Stomach (tissue), 9 donors: ENCODE data around the gene RGS9BP. TPM values are rescaled to one million over a fixed set of nuclear protein-coding genes. Genes with fewer than 3 reads are reported as not detected.

Experiments
- DNase-seq, 2 donors: peaks; one replicate each; pipeline versions ENCODE4 v3.0.0 to v3.0.0-alpha.2; 2013 to 2019
- H3K27ac ChIP-seq, 5 donors: fragments of 200-600 bp in 4 of 5; sonication (generic) in 4 of 5; one replicate each; pipeline ENCODE4 v1.5.1; 2013 to 2019; ENCODE audit warnings: mild to moderate bottlenecking in 1 of 5, moderate library complexity in 1 of 5
- H3K27me3 ChIP-seq, 3 donors: fragments of 200-600 bp; sonication (generic); one replicate each; pipeline ENCODE4 v1.5.1; 2017 to 2019; ENCODE audit warnings: mixed run types in 1 of 3
- H3K36me3 ChIP-seq, 4 donors: fragments of 200-600 bp; sonication (generic); 1 replicate in 3 of 4; 2 replicates in 1 of 4; pipeline ENCODE4 v1.5.1; 2016 to 2019
- H3K4me1 ChIP-seq, 4 donors: fragments of 200-600 bp; sonication (generic); one replicate each; pipeline ENCODE4 v1.5.1; 2016 to 2019
- H3K4me3 ChIP-seq, 4 donors: fragments of 200-600 bp; sonication (generic) in 3 of 4; one replicate each; pipeline ENCODE4 v1.5.1; 2016 to 2019; ENCODE audit warnings: mild to moderate bottlenecking in 1 of 4
- H3K9me3 ChIP-seq, 4 donors: fragments of 200-600 bp; sonication (generic); one replicate each; pipeline ENCODE4 v1.5.1; 2016 to 2019
- EP300 ChIP-seq: sonication (generic); formaldehyde crosslinking; IDR thresholded peaks from one replicate; pipeline ENCODE4 v1.6.1; 2017; ENCODE audit warnings: antibody characterized with exemption
- POLR2A ChIP-seq, 4 donors: fragments of 450-650 bp; IDR thresholded peaks; one replicate each; pipeline ENCODE4 v1.6.1; 2016; ENCODE audit warnings: antibody characterized with exemption in 4 of 4, control low read depth in 2 of 4, mild to moderate bottlenecking in 1 of 4, moderate library complexity in 1 of 4
- POLR2AphosphoS5 ChIP-seq, 3 donors: sonication (generic); formaldehyde crosslinking; IDR thresholded peaks; one replicate each; pipeline ENCODE4 v1.6.1; 2016; ENCODE audit warnings: antibody characterized with exemption in 3 of 3
- WGBS, 5 donors: extraction: QIAGEN DNeasy Blood & Tissue Kit in 3 of 5; methylation state at CpG; one replicate each; pipeline versions ENCODE4 v1.1.5 to v1.1.7; 2013 to 2018; 5-methylcytosine and 5-hydroxymethylcytosine counted together
- intact Hi-C: fragments of 100-400 bp; cut with DNase I; formaldehyde crosslinking; loops from one replicate; pipeline ENCODE4 v1.15.1; 2023; ENCODE audit warnings: low total_unique reads
- polyA plus RNA-seq, 3 donors: library from polyadenylated mRNA; stranded (reverse); fragments of 200-250 nt; gene quantifications; one replicate each; pipeline ENCODE4 v1.2.3, GENCODE V29; 2013
- small RNA-seq, 4 donors: library from RNA; depleted of rRNA; stranded (forward); fragments of <200 nt; gene quantifications; one replicate each; pipeline ENCODE3, GENCODE V24; 2016
- total RNA-seq, 5 donors: library from RNA; depleted of rRNA; stranded (reverse); fragments of >200 nt; gene quantifications; one replicate each; pipeline versions ENCODE4 v1.1.0 to v1.2.3, GENCODE V29; 2014 to 2016
- TF ChIP-seq, protein P1 (sequence below), 7 experiments: fragments of 450-650 bp in 4 of 7; fragments of 200-600 bp in 3 of 7; sonication (generic) in 3 of 7; IDR thresholded peaks; one replicate each; pipeline ENCODE4 v1.5.1; 2016 to 2019; ENCODE audit warnings: antibody characterized with exemption in 7 of 7, control low read depth in 2 of 7, mild to moderate bottlenecking in 1 of 7
- donor health status: healthy with polysubstance abuse.
- donor health status: Bipolar disorder and iron deficiency.
- donor health status: healthy.

Gene RGS9BP
- total and polyA plus RNA-seq, 8 donors: 0.15 to 1.2 (median 0.19) TPM; not detected in 3

DNA sequence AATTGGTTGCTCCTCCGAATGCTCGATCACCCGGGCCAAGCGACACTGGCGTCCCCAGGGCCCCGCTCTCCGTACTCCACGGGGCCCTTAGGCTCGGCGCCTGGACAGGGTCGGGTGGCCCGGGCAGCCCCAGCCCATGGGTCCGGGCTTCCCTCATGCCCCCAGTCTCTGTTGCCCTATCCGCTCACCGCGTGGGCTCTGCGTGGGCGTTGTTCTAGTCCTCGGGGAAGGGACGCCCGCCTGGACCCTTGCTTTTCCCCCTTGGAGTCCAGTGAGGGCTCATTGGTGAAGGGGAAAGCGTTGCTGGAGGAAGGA lies 45.2 kb downstream of the RGS9BP start:
- H3K4me1 ChIP-seq: peaks cover 0 to 17% (median 4%) of the 10 kb centered on the region in 4 donors
- DNase-seq: no peak
- H3K27me3 ChIP-seq: no peaks in the 10 kb centered on the region
- H3K36me3 ChIP-seq: peaks cover 0 to 6% (median 0%) of the 10 kb centered on the region in 4 donors
- no peak overlapping the region for H3K27ac ChIP-seq
- intact Hi-C loops: no loop called here
- TF ChIP-seq, protein P1, sequence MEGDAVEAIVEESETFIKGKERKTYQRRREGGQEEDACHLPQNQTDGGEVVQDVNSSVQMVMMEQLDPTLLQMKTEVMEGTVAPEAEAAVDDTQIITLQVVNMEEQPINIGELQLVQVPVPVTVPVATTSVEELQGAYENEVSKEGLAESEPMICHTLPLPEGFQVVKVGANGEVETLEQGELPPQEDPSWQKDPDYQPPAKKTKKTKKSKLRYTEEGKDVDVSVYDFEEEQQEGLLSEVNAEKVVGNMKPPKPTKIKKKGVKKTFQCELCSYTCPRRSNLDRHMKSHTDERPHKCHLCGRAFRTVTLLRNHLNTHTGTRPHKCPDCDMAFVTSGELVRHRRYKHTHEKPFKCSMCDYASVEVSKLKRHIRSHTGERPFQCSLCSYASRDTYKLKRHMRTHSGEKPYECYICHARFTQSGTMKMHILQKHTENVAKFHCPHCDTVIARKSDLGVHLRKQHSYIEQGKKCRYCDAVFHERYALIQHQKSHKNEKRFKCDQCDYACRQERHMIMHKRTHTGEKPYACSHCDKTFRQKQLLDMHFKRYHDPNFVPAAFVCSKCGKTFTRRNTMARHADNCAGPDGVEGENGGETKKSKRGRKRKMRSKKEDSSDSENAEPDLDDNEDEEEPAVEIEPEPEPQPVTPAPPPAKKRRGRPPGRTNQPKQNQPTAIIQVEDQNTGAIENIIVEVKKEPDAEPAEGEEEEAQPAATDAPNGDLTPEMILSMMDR (IDR thresholded peaks at IDR 0.05): no peak
- TF ChIP-seq POLR2A (IDR thresholded peaks at IDR 0.05): no peak
- no peak for TF ChIP-seq POLR2AphosphoS5 (IDR thresholded peaks at IDR 0.05)
- no peak for TF ChIP-seq EP300
- no peaks in the 10 kb centered on the region for H3K9me3 ChIP-seq
- no peak overlapping the region for H3K4me3 ChIP-seq
- 91 to 97% (median 95%) methylated on average over 20 to 22 of the region's 22 CpGs for WGBS, 5 donors

Small RNAs within 50 kb of the gene (small RNA-seq; reads per million reads assigned to genes)
- 0 reads per million in 4 donors for gene RN7SL789P

Other genes starting within 250 kb of the RGS9BP start
- gene PDCD5, start 94.7 kb upstream of the RGS9BP start, total RNA-seq: 100 to 1,000 TPM in 2 of 5 donors, 10 to 100 TPM in 2, 1 to 10 TPM in 1; 4.6 to 162 (median 47.0) TPM
- 100 to 1,000 TPM in 2 of 3 donors, 10 to 100 TPM in 1; 79.1 to 182 (median 123) TPM for gene PDCD5, start 94.7 kb upstream of the RGS9BP start, polyA plus RNA-seq
- gene ANKRD27, start 668 bp upstream of the RGS9BP start, total RNA-seq: 10 to 100 TPM; 19.8 to 61.7 (median 33.3) TPM
- 10 to 100 TPM in 2 of 3 donors, 1 to 10 TPM in 1; 8.8 to 14.1 (median 10.5) TPM for gene ANKRD27, start 668 bp upstream of the RGS9BP start, polyA plus RNA-seq
- gene NUDT19, start 16.0 kb downstream of the RGS9BP start, total RNA-seq: 10 to 100 TPM in 2 of 5 donors, 1 to 10 TPM in 2, not detected in 1; 2.0 to 19.2 (median 9.3) TPM
- gene NUDT19, start 16.0 kb downstream of the RGS9BP start, polyA plus RNA-seq: 1 to 10 TPM; 6.9 to 8.8 (median 7.8) TPM
- gene TDRD12, start 43.9 kb downstream of the RGS9BP start, total RNA-seq: under 1 TPM in 1 of 5 donors, not detected in 4; 0.73 TPM
- under 1 TPM in 1 of 3 donors, not detected in 2; 0.03 TPM for gene TDRD12, start 43.9 kb downstream of the RGS9BP start, polyA plus RNA-seq
- gene SLC7A9, start 193.9 kb downstream of the RGS9BP start, total RNA-seq: 1 to 10 TPM in 1 of 5 donors, not detected in 4; 2.4 TPM
- under 1 TPM in 1 of 3 donors, not detected in 2; 0.58 TPM for gene SLC7A9, start 193.9 kb downstream of the RGS9BP start, polyA plus RNA-seq